Glomerular visceral epithelial cell (primary cell): ENCODE results near the gene AQP1.

Source experiments
- DNase-seq: peaks from one replicate; pipeline ENCODE4 v3.0.0-alpha.2; 2016; ENCODE audit errors: extremely low spot score

The AQP1 gene

DNA sequence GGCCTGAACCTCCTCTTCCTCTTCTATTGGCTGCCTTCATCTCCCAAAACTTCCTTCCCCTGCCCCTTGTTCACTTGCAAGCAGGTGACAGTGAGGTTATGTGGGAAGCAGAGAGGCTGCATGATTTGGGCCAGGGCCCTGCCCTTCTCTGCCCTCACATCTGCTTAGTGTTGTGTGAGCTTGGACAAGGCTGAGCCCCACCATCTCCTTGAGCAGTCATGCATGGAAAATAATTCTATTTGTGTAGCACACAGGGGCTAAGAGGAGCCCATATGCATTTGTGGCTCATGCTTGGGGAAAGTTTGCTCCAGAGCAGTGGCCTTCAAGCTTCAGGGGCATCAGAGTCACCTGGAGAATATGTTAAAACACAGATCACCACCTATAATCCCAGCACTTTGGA, 26.8 kb upstream of the AQP1 start:
- no peak for DNase-seq

DNA sequence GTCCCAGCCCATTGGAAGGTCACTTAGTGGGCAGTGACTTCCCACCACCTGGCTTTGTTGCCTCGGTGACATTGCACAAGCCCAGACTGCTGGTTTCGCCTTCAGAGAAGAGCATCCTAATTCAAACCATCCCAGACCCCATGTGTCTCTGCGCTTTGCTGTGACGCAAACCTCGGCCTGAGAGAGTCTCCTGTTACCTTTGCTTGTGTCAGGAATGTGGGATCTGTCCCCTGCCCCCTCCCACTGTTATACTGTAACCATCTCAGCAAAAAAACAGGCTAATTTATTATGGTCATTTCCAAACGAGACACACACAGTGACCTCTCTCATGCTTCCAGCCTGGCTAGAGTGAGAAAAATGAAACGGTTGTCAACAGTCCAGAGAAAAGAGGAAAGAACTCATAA, 25.0 kb upstream of the AQP1 start:
- no peak for DNase-seq

DNA sequence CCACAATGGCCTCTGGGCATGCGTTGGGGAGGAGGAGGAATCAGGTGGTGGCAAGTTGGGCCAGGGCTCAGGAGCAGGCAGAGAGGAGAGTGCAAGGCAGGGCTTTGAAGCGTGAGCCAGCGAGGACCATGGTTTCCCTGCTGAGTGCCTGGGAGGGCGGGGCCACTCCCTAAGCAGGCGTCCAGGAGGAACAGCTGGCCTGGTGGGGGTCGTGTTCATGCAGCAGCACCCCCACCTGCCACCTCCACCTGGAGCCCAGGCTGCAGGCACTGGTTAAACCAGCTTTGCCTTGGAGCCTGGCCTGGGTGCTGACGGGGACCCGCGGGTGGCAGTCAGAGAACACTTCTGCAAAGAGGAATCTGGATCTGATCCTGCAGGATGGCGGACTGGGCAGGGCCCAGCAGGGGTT, 24.2 kb upstream of the AQP1 start:
- no peak for DNase-seq

GRCh38 chr7:30888747-30889146, 22.9 kb upstream of the AQP1 start:
- peak; percentile 67 for DNase-seq

DNA sequence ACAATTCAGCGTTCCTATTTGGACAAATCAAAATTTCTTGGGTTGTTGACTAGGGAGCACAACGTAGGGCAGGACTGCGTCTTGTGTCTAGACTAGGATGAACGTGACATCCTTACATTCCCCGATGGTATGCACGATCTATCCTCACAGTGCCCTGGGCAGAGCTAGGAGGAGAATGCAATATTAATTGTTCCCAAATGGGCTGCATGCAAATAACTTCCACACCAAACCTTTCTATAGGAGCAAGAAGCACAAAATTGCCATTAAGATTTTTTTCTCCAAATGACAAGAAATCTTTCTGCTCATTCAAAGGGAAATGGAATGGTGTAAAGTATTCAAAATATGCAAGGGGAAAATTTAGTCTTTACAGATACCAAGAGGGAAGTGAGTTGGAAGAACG, 21.4 kb upstream of the AQP1 start:
- DNase-seq = no peak

DNA sequence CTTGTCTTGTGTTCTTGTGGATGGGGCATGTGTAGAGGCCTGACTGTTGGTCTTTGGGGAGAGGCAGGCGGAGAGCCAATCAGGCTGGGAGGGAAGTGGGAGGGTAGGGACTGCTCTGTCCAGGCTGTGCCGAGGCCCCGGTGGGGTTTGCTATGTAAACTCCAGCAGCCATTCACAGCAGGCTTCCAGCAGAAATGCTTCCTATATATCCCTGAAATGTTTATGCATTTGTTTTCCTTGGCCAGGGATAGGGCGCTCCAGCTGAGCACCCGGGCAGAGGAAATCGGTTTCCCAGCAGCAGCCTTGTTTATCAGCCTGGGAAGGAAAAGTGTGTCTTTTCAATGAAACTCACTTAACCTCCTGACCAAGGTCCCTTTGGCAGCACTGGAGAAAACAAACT, 18.3 kb upstream of the AQP1 start:
- no peak for DNase-seq

DNA sequence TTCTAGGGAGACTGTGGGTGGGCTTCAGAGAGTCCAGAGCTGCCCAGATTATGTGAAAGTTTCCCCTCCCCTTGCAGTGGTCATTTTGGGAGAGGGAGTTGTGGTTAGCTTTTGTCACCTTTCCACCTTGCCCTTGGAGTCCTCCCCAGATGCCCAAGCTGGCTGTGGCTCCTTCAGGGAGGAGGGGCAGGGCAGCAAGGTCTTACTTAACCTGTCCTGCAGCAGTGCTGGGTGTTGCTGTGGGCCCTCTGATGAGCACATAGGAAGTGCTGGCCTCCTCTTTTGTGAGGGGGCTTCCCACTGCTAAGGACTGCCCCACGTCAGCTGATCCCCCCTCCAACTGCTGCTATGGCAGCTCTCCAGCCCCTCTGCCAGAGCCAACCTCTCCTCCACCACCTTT, 17.6 kb upstream of the AQP1 start:
- no peak for DNase-seq

DNA sequence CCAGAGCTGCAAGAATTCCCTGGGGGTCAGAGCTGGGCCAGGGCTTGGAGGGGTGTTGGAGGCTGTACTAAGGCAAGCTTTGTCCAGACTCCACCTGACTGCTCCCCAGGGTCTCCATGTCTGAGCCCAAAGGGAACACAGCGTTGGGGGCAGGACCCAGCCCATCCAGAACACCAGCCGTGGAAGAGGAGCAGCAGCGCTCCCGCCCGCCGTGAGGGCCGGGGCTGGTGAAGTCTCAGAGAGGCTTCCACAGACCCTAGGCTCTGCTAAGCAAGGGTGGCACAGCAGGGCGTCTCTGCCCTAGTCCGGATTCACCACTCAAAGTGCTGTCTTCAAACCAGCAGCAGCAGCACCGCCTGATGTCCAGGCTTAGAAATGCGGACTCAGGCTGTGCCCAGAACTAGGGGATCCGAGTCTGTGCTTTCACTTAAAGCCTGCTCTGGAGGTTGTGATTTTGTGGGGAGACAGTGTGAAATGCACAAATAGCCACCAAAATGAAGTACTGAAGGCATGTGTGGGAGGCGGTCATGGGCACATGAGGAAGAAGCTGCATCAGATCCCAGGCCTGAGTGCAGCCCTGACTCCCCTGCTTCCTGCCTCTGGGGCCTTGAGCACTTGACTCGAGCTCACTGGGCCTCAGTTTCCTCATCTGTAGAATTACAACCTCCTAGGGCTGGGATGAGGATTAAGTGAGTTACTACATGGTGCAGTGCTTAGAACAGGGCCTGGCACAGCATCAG, 16.6 kb upstream of the AQP1 start:
- DNase-seq = no peak

GRCh38 chr7:30896036-30896435, 15.6 kb upstream of the AQP1 start:
- no peak for DNase-seq

DNA sequence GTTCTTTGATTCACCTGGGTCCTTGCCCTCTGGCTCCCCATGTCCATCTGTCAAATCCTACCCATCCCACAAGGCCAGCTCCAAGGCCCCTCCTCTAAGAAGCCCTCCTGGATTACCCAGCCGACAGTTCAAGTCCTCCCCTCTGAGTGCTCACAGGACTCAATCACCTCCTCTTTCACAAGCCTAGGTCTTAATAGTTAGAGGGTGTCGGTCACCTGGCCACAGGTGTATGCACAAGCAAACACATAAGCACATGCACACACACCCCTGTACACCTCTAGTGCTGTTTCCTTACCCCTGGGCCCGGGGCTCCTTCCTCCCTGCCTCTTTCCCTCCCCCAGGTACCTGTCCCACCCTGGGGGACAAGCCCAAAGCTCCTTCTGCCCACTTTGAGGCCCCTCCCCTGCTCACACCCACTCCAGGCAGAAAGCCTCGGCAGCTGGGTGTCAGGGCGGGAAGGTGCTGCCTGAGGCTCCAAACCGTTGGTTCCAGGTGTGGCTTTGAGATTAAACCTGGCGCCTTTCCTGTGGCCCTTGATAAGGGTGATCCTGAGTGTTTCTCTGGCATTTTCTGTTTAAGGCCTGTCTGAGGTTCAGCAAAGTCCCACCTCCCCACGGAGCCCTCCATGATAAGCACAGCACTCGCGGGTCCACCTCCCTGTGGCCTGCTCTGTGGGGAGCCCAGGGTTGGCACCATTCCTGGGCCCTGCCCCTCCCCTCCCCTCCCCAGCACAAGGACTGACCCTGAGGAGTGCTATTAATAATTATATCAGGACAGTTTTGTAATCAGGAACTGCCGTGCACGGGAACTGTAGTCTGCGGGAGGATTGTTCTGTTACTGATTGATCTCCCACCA, 14.6 kb upstream of the AQP1 start:
- peak; percentile 26 for DNase-seq

DNA sequence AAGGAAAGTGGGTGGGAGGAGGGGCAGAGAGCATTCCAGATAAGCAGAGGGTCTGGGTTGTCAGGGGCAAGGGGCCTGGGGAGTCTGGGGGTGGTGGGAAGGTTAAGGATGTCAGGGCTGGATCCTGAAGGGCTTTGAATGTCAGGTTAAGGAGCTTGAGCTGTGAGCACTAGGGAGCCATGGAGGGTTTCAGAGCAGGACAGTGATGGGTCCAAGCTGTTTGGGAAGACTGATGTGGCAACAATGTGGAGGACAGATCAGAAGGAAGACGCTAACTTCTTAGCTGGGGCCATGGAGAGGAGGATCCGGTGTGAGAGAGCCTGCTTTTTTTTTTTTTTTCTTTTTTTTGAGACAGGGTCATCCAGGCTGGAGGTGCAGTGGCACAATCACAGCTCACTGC, 13.9 kb upstream of the AQP1 start:
- no peak for DNase-seq

DNA sequence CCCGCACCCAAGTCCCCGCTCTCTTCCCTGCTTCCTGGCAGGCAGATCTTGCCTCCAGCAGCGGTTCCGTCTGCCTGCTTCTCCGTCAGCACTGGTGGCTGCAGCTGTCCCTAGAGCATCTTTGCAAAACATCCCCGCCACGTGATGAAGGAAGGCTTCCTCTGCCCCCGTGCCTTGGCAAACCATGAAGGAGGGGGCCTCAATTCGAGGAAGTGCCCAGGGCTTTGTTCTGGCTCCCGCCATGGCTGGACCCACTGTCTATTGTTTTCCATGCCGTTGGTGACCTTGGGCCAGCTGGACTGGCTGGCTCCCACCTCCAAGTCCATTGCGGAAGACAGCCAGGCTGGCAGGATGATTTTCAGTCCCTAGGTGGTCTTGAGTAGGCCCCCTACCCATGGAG, 13.2 kb upstream of the AQP1 start:
- DNase-seq = no peak

- DNase-seq = no peak
These were observed 12.6 kb upstream of the AQP1 start for GRCh38 chr7:30899066-30899465.

DNA sequence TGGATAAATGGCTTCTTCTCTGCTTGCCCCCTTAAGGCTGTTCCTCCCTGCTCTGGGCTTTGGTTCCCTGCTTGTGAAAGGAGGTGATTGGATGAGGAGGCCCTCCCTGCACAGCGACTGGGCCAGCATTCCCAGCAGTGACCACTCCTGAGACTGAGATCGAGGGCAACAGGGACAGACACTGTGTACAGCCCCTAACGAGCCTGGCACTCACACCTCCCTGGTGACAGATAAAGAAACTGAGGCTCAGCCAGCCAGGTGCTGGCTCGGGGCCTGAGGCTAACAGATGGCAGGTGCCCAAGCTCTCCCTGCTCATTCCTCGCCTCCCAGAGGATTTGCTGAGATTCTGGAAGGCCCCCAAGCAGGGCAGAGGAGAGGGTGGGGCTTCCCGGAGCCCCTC, 12.0 kb upstream of the AQP1 start:
- DNase-seq = no peak

GRCh38 chr7:30900053-30900452, 11.6 kb upstream of the AQP1 start:
- DNase-seq = no peak

DNA sequence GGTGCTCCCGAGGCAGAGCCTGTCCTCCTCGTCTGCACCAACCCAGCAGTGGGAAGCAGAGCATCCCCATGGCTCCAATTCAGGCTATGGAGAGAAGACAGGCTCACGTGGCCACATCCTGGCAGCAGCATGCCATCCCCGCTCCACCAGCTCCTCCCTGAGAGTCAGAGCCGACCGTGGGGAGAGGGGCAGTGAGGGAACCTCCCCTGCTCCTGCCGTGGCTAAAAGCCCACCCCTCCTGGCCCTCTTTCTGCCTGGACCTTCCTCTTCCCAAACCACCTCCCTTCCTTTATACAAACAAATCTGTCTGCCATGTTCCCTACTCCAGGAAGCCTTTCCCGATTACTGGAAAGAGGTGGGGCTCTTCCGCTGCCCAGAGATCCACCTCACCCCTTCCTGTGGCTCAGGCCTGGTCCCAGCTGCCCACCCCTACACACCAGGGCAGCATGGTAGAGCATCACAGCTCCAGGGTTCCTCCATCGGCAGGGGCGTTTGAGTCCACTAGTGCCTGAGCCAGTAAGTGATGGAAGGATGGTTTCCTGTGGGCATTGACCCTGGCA, 10.8 kb upstream of the AQP1 start:
- no peak for DNase-seq

GRCh38 chr7:30901856-30902255, 9.8 kb upstream of the AQP1 start:
- DNase-seq = no peak

GRCh38 chr7:30902466-30902865, 9.2 kb upstream of the AQP1 start:
- no peak for DNase-seq

DNA sequence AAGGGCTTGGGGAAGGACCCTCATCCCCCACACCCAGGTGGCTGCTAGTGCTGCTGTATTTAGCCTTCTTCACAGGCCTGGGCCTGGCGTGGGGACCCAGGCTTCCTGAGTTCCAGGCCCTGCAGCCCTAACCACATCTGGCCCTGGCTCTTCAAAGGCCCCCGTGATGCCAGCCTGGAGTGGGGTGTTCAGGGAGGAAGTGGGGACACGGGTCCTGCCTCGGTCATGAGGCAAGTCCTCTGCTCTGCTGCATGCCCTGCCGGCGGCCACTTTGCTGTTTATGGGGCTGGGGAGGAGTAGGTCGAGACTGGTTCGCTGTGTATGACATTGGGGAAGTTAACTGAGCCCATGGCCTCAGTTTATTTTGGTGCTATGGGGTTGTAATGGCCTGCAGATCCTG, 8.5 kb upstream of the AQP1 start:
- DNase-seq = no peak

DNA sequence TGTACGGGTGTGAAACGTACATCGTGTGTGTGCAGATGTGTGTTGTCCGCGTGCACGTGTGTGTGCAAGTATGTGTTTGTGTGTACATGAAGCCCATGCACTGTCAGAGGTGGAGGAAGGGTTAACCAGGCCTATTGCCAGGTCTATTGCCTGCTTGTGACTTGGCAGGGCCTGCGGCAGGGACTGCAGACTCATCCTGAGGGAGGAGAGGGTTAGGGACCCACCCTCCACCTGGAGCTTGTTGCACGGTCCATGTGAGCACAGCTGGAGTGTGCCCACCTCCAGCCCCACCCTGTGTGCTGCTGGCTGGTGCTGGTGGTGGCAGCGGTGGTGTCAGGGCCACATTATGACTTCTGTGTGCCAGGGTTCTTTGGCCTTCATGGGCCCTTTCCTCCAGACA, 7.1 kb upstream of the AQP1 start:
- no peak for DNase-seq

GRCh38 chr7:30905078-30906012, 6.3 kb upstream of the AQP1 start:
- no peak for DNase-seq

- DNase-seq = no peak
These were observed 5.6 kb upstream of the AQP1 start for GRCh38 chr7:30906014-30906413.
